ENCODE measurements around the gene ARHGAP19.

Gene ARHGAP19

DNA sequence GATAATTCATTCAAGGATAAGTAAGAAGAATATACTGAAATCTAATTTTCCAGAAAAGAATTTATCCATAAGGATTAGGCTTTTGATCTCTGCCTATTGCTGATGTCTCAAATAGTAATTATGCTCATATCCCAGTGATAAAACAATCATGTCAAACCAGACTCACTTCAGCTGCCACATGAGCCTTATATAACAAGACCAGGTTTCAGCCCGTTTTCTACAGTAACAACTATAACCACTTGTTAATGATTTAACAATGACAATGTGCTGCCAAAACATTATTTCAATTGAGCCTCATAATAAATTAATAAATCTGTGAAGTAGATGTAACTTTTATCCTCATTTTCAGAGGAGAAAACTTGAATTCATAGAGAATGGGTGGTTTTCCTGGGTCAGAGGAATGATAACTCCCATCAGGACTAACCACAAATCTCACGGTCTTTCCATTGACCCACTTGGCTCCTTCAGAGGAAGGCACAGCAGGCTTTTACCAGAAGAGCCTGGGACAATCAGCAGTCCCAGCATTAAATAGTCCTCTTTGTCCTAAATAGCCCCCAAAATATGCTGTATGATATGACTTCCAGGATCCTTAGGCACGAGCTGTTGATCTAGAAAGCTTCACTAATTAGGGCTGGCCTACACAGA, 64.2 kb downstream of the ARHGAP19 start:
- no peak for DNase-seq

DNA sequence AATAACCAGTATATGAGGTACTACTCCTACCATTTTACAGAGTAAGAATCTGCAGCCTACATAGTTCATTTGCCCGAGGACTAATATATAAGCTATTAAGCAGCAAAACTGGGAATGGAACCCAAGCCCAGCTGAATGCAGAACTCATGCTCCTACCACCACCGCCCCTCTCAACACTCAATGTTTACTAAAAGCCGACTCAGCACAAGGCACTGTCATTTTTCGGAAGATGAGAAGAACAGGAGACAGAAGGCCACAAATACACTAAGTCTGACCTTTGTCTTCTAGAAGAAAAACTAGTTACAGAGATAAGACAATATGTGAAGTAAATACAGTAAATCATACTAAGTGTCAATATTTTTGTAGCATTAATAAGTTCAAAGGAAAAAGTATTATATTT, 66.0 kb downstream of the ARHGAP19 start:
- DNase-seq: no peak

DNA sequence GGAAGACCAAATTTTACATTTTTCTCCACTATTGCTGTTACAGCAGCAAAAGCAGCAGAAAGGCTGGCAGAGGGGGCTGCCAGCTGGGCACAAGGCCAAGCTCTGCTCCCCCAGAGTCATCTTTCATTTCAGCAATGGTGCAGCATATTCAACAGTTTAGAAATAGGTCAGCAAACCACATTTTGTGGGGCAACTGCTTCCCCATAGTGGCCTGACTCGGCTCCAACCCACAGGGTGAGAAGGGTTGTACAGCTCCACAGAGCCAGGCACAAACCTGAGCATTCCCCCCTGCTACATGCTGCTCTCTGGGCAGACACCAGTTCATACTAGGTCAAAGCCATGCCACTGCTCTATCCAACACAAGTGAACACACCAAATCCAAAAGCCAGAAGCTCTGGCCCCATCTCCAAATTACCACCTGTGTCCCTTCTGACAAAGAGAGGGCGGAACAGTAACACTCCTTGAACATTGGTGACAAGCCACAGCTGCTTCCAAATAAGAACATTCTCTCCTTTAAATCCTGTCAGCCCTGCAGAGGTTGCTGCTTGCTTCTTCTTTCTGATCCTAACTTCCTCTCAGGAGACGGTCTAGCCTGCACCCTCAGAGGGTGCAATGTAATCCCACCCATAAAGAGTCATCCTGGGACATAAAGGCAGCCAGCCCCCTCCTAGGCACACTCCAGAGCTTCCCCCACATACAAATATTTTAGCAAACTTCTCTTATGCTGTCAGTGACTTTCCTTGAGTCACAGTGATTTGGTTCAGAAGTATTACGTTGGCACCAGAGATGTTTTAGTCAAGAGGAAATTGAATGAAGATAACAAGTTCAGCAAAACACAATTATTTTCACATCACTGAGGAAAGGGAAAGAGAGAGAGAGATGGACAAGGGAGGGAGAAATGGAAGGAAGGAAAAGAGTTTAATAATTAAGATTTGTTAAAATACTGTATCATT, 67.7 kb downstream of the ARHGAP19 start:
- DNase-seq: no peak

DNA sequence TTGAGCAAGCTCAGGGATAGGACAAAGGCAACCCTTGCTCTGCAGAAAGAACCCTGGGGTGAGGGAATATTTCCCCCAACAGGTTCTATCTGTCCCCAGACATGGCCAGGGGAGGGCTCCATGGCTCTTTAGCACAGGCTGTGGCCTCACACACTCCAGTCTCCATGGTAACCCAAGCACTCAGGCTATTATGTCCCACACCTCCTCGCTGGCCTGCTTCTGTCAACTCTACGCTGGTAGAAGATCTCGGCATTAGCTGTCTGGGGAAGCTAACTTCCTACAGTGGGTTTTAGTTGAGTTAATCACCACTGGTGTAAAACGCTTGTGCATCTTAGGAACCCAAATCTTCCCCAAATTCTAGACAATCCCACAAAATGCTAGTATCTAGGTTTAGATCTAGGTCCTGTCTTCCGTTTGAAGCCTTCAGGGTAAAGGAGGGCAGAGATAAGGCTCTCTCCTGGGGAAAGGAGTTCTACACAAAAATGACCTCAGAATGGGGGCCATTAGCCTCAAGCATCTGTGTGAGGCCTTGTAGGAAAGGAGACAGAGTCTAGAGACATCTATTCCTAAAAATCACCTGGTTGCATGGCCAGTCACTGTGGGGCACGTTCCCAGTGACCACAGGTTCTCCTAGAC, 70.0 kb downstream of the ARHGAP19 start:
- DNase-seq: peak; percentile 39 to 80 (median 46)

DNA sequence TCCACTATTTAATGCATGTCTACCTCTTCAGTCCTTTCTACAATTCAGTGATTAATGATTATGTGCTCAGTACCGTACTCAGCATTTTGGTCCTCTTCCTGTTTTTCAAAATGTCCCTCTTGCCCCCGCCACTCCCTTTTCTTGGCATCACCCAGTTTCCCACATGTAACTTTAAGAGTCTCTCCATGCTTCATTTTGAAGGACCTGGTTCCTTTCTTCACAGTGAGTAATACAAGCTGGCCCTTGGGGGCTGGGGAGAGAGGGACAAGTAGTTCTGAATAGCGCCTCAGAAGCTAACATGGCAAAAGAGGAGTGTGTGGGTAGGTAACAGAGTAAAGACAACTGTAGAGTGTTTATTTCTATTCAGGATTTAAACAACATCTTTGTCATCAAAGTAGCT, 72.1 kb downstream of the ARHGAP19 start:
- no peak for DNase-seq

DNA sequence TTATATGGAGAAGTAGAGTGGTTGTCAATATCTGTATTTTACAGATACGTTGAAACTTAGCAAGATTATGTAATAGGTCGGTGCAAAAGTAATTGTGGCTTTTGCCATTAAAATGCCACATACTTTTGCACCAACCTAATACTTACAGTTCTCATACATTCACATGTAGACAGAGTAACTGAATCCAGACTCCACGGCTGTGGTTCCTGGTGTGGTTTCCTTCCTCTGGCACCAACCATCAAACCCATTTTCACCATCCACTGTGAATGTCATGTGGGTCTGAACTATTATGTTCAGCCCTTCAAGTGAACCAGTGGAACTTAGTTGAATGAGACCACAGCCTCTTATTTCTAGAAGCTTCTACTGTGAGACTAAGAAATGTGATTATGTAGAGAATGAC, 75.1 kb downstream of the ARHGAP19 start:
- DNase-seq: no peak

DNA sequence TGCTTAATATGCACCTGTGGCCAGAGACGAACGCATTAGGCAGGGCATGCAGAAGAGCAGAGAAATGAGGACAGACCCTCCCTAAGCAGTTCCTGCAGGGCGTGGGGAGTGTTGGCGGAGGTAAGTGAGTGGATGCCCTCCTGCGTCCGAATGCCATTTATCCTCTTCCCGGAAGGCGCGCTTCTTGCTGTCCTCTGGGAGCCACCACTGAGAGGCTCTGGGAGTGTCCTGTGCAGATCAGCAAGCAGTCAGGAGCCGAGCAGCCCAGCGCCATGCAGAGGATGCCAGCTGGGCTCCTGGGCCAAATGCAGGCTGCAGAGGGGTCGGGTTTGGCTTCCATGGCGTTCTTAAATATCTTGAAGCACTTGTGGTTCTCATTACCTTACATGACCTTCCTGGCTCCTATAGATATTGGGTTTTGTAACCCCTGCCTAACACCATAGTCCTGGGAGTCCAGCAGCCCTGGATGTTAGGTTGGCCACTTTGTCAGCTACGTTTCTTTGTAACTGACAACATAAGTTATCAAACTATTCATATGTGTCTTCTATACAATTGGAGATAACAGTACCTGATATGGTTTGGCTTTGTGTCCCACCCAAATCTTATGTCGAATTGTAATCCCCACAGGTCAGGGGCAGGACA, 76.7 kb downstream of the ARHGAP19 start:
- peak in 1 of 3 experiments; percentile 13 for DNase-seq

DNA sequence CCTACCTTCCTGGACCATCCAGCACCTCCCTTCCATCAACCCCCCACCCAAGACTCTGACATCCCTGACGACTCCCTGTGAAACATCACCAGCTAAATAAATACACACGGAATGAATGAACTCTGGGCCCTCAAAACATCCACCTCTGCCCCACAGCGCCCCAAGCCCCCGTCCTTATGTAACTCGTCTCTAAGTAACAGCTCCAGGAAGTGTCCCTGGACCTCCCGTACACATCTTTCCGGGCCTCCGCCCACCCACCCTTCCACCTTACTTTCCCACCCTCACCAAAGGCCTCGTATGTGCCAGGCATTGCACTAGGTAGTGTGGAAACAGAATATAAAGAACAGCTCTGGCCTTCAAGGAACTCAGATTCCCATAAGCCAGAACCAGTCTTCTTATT, 79.0 kb downstream of the ARHGAP19 start:
- no peak for DNase-seq

DNA sequence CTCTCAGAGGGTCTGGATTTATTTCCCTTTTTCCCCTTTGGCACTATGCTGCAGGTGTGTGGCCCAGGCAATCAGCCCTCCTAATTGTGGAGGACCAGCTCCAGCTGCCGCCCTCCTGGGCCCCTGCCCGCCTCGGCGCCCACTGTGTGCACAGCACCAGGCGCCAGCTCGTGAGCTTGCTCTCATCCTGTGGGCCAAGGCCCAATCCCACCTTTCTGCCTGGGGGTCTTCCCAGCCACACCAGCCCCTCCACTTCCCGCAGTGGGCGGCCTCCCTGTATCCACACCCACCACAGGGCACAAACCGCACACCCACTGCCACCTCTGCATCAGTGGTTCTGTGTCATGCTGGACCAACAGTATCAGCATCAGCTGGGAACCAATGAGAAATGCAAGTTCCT, 81.2 kb downstream of the ARHGAP19 start:
- no peak for DNase-seq

DNA sequence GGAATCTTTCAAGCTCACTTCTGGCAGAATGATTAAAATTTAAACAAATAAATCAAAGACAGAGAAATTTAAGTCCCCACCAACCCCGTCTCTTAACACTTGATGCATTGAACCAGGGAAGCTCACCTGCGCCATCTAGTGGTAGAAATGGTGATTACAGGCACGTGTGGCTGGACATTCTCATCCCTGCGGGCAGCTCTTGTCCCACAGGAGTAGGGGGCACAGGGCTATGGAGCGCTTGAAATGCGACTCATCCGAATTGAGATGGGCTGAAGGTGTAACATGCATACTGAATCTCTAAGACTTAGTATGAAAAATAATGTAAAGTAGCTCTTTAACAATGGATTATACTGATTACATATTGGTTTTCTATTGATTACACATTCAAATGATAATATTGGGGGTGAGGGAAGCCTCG, 81.9 kb downstream of the ARHGAP19 start:
- DNase-seq: peak; percentile 41 to 84 (median 67)

DNA sequence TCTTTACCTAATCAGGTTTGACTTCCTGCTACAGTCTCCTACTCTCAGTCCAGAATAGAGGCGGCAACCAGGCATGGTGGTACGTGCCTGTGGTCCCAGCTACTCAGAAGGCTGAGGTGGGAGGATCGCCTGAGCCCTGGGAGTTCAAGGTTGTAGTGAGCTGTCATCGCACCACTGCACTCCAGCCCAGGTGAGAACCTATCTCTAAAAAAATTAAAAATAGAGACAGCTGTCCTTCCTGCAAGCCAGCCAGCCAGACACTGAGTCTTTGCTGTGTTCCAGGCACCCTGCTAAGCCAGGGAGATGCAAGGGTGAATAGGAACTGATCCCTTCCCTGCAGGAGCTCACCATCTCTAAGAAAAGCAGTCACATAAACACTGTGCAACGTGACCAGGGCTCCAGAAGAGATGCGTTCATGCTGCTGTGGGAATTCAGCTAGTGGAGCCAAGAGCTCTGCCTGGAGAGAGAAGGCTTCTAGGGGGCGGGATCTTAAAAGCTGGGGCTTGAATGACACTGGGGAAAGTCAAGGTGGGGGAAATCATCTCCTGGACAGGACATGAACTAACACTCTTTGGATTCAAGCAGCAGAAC, 84.6 kb downstream of the ARHGAP19 start:
- DNase-seq: peak in 1 of 3 experiments; percentile 44

DNA sequence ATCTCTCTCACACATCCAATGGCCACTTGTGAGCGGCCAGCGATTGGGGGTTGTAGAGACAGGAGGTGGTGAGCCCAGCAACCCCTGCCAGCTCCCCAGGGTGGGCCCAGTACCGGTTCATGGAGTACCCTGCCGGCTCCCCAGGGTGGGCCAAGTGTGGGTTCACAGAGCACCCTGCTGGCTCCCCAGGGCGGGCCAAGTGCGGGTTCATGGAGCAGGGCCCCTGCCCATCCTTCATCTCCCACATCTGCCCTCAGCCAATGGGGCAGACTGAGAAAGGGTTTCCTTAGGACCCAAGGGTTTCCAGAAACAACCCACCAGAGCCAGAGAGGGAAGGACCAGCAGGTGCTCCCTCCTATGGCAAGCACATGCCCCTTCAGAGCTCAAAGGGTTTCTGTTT, 85.3 kb downstream of the ARHGAP19 start:
- DNase-seq: no peak

DNA sequence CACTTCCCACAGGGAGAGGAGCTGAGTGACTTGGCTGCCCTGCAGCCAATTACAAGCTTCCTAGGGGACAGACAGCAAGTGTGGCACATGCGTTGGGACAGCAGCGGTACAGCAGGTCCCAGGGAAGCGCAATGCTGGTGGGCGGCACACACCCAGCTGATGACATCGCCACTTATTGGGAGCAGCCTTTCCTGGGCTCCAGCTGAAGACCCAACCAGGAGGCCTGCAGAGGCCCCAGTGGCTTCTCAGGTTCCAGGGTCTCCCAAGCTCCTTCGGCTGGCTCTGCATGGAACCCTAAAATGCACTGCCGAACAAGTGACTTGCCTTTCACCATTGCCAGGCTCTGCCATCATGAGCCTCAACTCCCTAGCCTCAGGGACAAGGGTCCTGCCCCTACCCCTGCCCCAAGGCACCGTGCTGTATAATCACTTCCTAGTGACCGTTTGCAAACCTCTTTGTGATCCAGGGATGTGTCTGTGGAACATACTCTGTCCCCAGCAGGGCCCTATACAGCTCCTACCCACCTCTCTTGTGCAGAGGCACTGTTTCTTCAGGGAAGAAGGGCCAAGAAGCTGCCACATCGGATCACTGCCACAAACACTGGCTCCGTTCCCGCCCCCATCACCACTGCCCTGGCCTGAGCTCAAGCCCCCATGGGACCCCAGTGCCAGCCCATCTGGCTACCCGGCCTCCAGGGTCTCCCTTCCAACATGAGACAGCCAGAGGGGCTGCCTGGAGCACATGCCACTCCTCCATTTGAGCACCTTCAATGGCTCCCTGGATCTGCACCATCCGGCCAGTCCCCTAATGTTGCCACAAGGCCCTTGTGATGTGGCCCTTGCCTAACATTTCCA, 87.4 kb downstream of the ARHGAP19 start:
- DNase-seq: no peak

DNA sequence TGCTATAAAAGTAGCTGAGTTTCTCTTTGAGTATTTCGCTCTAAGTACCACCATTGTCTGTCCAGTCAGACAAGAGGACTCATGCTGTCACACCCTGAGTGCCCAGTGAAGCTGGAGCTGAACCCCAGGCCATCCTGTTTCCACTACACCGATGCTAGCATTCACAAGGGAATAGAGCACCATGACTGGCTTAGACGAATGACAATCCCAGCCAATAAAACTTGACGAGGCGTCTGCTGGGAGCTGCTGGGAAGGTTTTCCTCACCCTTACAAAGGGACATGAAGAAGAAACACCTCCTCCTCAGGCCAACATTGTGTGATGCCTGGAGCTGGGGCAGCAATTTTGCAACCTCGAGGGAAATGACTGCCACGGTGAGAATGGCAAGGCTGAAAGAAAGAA, 89.2 kb downstream of the ARHGAP19 start:
- no peak for DNase-seq

DNA sequence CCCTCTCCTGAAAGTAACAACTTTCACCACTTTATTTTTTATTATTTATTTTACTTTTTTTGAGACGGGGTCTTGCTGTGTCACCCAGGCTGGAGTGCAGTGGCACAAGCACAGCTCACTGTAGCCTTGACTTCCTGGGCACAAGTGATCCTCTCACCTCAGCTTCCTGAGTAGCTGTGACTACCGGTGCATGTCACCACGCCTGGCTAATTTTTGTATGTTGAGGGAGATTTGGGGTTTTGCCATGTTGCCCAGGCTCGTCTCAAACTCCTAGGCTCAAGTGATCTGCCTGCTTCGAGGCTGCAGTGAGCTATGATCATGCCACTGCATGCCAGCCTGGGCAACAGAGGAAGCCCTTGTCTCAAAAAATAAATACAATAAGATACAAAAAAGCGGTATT, 91.8 kb downstream of the ARHGAP19 start:
- no peak for DNase-seq

DNA sequence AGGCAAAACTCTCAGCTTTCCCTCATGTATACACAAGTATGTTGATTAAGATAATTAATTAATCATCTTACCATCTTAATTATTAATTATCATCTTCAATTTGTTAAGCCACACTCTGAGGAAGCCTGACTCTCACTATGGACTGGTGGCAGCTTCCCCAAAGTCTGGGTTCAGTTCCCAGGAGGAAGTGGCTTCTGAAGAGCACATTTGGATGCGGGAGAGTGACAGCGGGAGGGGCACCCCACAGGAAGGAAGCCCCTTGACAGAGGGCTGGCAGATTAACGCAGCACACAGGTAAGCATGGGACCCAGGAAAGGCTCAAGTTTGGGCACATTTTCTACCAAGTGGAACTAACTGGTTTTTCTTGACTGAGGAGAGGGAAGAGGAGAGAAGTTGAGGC, 93.3 kb downstream of the ARHGAP19 start:
- no peak for DNase-seq

DNA sequence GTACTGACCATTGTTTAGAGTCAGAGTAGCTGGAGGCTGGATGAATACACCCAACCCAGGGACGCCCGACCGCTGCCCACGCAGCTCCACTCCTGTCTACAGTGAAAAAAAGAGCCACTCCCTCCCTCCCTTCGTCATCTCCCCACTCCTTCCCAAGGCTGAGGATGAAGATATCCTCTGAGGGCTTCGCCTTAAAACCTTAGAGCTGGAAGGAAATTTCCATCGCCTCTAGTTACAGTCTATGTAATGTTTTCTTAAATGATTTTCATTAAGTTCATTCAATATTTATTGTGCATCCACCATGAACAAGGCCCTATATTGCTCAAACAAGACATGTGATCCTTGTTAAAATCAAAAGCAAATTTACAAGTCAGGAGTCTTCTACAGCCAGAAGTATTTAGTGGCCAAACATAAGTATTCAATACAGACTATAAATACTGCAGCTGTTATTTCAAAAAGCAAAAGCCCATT, 95.4 kb downstream of the ARHGAP19 start:
- no peak for DNase-seq

DNA sequence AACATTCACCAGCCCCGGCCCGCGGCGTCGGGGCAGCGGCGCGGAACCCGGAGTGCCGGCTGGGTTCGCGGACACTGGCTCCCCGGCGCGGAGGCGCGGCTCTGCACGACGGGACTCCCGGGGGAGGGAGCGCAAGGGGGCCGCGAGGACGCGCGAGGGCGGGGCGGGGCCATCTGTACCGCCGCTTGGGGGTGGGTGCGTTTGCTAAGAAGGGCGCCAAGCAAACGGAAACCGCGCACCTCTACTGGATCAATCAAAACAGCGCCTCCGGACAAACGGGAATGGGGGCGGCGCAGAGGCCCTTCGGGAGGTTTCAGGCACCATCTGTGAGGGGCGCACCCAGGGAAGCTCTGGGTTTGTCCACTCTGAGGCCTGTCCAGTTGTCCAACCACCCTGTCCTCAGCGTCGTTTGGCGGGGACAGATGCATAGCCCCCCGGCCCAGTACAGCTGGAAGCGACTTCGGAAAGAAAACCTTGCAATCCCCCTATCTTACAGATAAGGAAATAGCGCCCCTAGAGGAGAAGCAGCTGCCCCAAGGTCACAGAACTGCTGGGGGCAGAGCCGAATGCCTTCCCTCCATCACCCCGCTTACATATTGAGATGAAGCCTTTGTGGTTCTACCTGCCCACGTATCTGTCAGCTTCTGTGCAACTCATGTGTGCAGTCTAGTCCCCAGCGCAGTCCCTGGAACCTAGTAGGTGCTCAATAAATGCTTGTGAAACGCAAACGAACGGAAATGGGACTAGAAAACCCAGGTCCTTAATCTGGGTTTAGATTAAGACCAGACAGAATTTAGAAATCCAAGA, 96.0 kb downstream of the ARHGAP19 start:
- DNase-seq: peak; percentile 67 to 87 (median 77)

DNA sequence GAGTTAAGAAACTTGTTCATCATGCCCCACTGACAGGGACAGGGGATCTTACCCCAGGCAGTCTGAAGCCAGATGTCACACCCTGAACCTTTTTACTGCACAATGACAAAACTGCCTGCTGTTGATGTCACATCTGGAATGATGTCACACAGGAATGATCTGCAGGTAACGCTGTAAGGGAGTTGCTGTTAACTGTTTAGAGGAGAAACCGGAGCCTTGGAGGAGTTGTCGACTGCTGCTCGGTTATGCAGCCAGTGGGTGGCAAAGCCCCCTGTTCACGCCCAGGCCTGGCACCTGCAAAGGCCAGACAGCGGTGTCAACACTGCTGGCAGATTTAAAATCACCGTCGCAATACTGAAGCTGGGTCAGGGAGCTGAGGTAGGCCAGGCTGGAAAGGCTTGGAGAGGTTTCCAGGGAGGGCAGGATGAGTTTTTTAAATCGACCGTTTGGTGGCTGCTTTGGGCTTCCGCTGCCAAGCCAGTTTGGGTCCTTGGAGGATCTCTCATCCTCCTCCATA, 96.7 kb downstream of the ARHGAP19 start:
- peak in 1 of 3 experiments; percentile 56 for DNase-seq

DNA sequence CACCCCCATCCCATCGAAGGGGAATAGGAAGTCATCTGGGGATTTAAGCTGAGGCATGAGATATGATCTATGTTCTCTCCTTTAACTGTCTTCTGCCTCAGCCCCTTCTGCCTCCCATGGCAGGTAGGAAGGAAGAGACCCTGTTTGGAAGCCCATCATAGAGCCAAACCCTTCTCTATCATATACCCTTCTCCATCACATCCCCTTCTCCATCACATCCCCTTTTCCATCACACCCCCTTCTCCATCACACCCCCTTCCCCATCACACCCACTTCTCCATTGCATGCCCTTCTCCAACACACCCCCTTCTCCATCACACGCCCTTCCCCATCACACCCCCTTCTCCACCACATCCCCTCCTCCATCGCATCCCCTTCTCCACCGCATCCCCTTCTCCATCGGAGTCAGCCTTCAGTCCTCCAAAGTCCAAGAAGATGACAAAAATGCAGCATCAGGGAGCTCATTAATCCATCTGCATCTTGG, 99.4 kb downstream of the ARHGAP19 start:
- no peak for DNase-seq

All from NCI-H1417 (cell line).